ENCODE data around the gene PRG2. TPM values are rescaled to one million over a fixed set of nuclear protein-coding genes. Genes with fewer than 3 reads are reported as not detected.

PRG2 gene
- total and polyA plus RNA-seq, 2 of the 13 experiments (the other 11 are each of a cell fraction or from before 2014, with no cell fraction given): not detected

DNA sequence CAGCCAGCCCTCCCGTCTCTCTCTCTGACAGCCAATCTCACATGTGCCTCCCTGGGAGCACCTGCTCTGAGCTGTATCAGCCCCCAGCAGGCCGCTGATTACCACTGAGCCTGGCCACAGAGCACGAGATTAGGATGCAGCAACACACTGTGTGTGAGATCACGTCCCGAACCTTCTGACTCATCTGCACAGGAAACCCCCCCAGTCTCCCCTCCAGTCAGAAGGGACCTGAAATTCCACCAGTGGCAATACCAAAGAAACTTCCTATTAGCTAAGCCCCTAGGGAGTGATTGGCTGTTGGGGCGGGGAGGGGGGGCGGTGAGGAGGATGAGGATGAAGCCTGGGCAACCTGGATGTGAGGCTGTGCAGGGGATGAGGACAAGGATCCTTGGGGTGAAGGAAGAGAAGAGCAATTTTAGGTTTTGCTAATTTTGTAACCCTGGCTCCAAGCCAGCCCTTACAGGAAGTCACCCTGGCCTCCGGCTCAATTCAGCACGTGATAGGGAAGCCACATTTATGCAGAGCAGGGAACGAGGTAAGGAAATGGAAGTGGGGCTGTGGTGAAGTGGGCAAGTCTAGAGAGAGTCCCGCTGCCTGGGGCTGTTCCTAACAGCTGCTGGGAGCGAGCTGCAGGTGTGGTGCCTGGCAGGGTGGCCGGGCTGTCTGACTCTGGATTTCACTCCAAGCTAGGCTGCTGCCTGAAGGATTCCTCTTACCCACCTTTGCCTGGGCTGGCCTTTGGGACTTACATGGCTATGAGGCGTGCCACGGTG, 34.5 kb upstream of the PRG2 start (continued):
- TF ChIP-seq RBFOX2 (IDR thresholded peaks at IDR 0.05; ENCODE audit: low read depth, low read length) (no peak), ZNF496 (CRISPR knock-in tag; IDR thresholded peaks at IDR 0.05; ENCODE audit: insufficient replicate concordance) (no peak), ZNF263 (CRISPR knock-in tag; IDR thresholded peaks at IDR 0.05) (peak; percentile 55; the same call in 1 of the 2 replicates), NFE2 (CRISPR knock-in tag; IDR thresholded peaks at IDR 0.05) (no peak), ZNF678 (CRISPR knock-in tag; IDR thresholded peaks at IDR 0.05) (no peak), ZNF3 (CRISPR knock-in tag; IDR thresholded peaks at IDR 0.05) (no peak), NCOR1 (IDR thresholded peaks at IDR 0.05; ENCODE audit: borderline replicate concordance, low read length) (no peak), ZNF768 (CRISPR knock-in tag; IDR thresholded peaks at IDR 0.05) (no peak), DPF2 (CRISPR knock-in tag; IDR thresholded peaks at IDR 0.05; ENCODE audit: borderline replicate concordance, low read depth) (no peak), RFXAP (CRISPR knock-in tag; IDR thresholded peaks at IDR 0.05; ENCODE audit: borderline replicate concordance) (no peak), ZNF367 (CRISPR knock-in tag; IDR thresholded peaks at IDR 0.05; ENCODE audit: borderline replicate concordance) (no peak), REXO4 (CRISPR knock-in tag; IDR thresholded peaks at IDR 0.05; ENCODE audit: borderline replicate concordance) (no peak), GABPB1 (CRISPR knock-in tag; IDR thresholded peaks at IDR 0.05) (0 out of 2 replicates have a peak, but pooled peaks have one; percentile 15), TOE1 (CRISPR knock-in tag; IDR thresholded peaks at IDR 0.05) (no peak), ZNF607 (CRISPR knock-in tag; IDR thresholded peaks at IDR 0.05; ENCODE audit: borderline replicate concordance) (0 out of 2 replicates have a peak, but pooled peaks have one; percentile 41), KDM5A (IDR thresholded peaks at IDR 0.05; ENCODE audit: borderline replicate concordance, low read length) (no peak), ZNF564 (CRISPR knock-in tag; IDR thresholded peaks at IDR 0.05) (no peak)
- TF ChIP-seq, protein P1, sequence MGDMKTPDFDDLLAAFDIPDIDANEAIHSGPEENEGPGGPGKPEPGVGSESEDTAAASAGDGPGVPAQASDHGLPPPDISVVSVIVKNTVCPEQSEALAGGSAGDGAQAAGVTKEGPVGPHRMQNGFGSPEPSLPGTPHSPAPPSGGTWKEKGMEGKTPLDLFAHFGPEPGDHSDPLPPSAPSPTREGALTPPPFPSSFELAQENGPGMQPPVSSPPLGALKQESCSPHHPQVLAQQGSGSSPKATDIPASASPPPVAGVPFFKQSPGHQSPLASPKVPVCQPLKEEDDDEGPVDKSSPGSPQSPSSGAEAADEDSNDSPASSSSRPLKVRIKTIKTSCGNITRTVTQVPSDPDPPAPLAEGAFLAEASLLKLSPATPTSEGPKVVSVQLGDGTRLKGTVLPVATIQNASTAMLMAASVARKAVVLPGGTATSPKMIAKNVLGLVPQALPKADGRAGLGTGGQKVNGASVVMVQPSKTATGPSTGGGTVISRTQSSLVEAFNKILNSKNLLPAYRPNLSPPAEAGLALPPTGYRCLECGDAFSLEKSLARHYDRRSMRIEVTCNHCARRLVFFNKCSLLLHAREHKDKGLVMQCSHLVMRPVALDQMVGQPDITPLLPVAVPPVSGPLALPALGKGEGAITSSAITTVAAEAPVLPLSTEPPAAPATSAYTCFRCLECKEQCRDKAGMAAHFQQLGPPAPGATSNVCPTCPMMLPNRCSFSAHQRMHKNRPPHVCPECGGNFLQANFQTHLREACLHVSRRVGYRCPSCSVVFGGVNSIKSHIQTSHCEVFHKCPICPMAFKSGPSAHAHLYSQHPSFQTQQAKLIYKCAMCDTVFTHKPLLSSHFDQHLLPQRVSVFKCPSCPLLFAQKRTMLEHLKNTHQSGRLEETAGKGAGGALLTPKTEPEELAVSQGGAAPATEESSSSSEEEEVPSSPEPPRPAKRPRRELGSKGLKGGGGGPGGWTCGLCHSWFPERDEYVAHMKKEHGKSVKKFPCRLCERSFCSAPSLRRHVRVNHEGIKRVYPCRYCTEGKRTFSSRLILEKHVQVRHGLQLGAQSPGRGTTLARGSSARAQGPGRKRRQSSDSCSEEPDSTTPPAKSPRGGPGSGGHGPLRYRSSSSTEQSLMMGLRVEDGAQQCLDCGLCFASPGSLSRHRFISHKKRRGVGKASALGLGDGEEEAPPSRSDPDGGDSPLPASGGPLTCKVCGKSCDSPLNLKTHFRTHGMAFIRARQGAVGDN (CRISPR knock-in tag; IDR thresholded peaks at IDR 0.05): peak; percentile 83
- TF ChIP-seq, protein P2, sequence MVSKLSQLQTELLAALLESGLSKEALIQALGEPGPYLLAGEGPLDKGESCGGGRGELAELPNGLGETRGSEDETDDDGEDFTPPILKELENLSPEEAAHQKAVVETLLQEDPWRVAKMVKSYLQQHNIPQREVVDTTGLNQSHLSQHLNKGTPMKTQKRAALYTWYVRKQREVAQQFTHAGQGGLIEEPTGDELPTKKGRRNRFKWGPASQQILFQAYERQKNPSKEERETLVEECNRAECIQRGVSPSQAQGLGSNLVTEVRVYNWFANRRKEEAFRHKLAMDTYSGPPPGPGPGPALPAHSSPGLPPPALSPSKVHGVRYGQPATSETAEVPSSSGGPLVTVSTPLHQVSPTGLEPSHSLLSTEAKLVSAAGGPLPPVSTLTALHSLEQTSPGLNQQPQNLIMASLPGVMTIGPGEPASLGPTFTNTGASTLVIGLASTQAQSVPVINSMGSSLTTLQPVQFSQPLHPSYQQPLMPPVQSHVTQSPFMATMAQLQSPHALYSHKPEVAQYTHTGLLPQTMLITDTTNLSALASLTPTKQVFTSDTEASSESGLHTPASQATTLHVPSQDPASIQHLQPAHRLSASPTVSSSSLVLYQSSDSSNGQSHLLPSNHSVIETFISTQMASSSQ (IDR thresholded peaks at IDR 0.05; ENCODE audit: low read depth): no peak
- TF ChIP-seq, protein P2 (CRISPR knock-in tag; IDR thresholded peaks at IDR 0.05; ENCODE audit: borderline replicate concordance): no peak
